Measurements from ENCODE around the gene GPSM1.

GPSM1 gene

GRCh38 chr9:136292026-136292538, 35.3 kb upstream of the GPSM1 start:
- no peak for DNase-seq

- no peak for DNase-seq
These were observed 34.5 kb upstream of the GPSM1 start for GRCh38 chr9:136292591-136293448.

DNA sequence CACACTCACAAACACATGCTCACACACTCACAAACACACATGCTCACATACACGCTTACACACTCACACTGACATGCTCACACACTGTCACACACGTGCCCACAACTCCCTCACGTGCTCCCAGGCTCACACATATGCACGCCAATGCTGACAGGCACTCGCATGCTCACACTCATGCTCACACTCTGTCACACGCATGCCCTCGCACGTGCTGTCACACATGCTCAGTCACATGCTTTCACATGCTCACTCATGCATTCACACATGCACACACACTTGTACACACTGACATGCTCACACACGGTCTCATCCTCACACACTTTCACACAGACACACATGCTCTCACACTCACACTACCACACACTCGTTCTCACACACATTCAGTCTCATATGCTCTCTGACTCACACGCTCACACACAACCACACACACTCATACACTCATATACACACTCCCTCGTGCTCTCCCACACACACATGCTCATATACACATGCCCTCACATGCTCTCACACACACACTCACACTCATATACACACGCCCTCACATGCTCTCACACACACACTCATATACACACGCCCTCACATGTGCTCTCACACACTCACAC, 33.8 kb upstream of the GPSM1 start:
- DNase-seq = no peak

DNA sequence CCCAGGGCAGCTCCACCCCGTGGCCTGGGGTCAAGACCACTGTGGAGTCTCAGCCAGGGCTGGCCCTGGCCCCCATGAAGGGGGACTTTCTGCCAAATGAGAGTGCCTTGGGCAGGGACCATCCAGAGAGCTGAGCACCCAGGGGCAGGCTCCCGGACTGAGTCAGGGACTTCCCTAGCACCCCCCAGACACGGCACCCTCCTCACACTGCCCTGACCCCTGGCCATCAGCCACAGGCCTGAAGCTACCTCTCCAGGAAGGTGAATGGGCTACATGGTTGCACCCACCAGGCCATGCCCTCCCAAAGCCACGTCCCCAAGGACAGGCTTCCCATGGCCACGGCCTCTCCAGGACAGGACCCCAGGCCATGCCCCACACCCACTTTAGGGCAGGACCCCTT, 32.9 kb upstream of the GPSM1 start:
- no peak for DNase-seq

DNA sequence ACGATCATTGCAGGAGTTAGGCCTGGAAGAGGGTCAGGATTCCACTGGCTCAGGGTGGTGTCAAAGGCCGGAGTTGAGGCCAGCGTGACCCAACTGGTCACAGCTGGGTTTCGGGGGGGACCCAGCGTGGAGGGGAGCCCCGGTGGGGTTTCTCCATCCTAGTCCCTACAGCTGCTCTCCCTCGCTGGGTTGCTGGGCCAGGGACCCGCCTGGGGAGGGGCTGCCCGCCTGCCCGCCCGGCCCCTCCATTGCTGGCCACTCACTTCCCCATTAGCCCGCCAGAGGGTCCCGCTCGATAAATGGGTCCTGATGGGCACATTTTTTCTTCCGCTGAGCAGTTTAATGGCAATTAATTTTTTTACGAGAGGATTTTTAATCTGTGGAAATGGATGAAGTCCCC, 32.3 kb upstream of the GPSM1 start:
- DNase-seq = no peak

DNA sequence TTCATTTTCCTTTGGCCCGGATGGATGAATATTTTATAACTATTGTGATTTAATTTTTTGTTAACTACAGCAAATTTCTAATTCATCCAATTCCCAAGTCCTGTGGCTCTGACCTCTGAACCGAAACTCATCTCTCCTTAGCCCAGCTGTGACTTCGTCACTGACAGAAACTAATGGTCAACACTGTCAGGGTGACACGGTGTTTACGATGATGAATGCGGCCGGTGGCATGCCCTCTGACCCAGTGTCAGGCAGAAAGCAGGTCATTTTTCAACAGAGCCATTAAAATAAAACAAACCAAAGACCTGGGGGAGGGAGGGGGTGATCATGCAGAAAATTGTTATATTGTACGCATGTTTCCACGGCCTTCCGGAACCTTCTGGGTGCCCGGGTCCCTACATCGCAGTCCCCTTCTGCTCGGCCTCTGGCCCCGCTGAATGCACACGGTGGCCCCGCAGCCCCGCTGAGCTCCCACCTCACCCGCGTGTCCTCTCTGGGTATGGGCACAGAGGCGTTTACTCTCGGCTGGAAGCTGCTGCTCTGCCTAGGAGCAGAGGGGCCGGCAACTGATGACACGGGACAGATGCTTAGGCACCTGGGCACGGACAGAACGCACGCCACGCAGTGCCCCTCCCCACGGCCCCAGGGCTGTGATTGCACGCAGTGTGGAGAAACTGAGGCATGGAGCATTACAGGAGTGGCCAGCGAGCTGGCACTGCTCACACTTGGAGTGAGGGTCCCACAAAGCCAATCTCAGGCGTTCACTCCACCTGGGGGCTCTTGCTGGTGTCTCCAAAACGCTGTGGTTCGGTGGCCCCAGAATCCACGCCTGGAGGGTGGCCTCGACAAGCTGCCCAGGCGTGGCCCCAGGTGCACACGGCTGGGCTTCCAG, 31.6 kb upstream of the GPSM1 start:
- DNase-seq = no peak

DNA sequence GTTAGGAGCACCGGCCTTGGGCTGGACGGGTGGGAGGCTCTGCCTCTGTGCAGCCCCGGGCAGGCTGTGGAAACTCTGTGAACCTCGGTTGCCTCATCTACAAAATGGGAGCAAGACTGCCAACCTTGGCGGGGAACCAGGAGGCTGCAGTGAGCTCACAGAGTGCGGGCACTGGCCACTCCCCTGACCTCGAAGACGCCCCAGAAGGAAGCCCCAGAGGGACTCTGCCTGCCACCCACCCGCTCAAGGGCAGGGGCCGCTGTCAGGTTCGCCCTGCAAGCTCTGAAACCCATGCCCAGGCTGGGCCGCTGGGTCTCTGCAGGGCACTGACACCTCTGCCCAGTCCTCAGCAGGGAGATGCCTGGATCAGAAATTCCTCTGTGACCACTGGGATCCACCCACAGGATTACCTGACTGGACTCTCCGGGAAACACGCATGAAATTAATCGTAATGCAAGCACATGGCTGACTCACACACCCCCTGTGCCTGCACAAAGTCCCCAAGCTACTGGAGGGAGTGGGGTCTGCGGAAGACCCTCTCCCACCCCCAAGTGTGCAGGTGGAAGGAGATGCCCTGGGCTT, 30.8 kb upstream of the GPSM1 start:
- DNase-seq = no peak

GRCh38 chr9:136297016-136297691, 30.2 kb upstream of the GPSM1 start:
- no peak for DNase-seq

- DNase-seq = no peak
These were observed 29.3 kb upstream of the GPSM1 start for GRCh38 chr9:136297766-136298735.

GRCh38 chr9:136299116-136299515, 28.2 kb upstream of the GPSM1 start:
- DNase-seq = no peak

DNA sequence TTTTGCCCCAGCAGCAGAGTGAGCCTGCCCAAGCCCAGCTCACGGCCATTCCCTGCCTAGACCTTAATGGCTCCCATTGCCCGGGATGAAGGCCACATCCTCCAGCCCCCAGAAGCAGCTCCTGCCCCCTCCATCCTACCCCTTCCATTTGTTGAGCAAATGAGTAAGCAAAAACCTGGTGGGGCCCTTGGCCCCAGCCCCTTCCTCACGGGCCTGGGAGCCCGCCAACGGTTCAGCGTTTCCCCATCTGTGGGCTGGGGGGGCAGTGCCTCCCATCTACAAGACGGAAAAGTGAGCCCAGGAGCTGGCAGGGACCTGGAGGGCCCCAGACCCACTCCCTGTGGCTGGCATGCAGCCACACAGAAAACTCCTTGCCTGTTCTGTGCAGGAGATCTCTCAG, 27.8 kb upstream of the GPSM1 start:
- DNase-seq = no peak

GRCh38 chr9:136300016-136300545, 27.3 kb upstream of the GPSM1 start:
- DNase-seq = no peak

DNA sequence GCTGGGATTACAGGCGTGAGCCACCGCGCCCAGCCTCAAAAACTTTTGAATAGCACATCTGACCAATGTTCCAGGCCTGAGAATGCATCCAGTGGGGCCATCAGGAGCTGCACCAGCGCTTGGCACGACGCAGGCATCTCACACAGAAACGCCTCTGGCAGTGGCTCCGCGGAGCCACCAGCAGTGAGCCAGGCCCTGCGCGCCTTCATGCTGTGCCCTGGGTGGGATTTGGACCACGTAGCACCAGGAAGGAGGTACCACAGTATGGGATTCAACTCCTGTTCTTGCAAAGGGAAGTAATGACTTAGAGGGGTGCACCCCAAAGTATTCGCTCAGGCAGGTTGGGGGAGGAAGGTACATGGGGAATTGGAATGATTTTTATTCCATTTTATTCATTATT, 26.5 kb upstream of the GPSM1 start:
- no peak for DNase-seq

GRCh38 chr9:136302527-136302926, 24.8 kb upstream of the GPSM1 start:
- DNase-seq = no peak

DNA sequence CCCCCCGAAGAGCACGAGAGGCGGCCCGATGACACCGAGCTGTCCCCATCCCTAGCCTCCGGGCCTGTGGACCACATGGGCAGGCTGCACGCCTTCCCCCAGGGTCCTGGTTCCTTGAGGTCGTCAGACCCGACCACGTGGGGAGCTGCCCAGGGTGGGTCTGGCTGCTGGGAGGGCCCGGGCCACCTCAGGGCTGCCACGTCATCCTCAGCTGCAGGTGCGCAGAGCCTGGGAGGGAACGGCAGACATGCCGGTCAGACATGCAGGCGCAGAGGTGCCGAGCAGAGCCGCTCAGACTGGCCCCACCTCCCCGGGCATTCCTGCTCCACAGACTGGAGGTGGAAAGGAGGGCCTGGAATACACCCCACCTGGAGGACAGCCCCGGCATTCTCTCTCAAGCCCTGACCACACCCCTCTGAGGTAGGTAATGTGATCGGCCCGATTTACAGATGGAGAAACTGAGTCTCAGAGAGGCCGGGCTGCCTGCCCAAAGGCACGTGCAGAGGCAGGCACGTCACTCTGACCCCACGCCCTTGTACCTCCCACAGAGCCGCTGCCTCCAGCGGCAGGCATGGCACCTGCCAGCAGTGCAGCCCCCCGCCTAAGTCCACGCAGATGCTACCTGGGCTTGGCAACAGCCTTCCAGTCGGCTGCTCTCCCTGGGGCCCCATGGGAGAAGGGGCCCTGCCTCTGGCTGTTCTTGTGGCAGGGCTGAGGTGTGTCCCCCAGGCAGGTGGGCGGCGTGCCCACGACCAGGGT, 24.1 kb upstream of the GPSM1 start:
- no peak for DNase-seq

DNA sequence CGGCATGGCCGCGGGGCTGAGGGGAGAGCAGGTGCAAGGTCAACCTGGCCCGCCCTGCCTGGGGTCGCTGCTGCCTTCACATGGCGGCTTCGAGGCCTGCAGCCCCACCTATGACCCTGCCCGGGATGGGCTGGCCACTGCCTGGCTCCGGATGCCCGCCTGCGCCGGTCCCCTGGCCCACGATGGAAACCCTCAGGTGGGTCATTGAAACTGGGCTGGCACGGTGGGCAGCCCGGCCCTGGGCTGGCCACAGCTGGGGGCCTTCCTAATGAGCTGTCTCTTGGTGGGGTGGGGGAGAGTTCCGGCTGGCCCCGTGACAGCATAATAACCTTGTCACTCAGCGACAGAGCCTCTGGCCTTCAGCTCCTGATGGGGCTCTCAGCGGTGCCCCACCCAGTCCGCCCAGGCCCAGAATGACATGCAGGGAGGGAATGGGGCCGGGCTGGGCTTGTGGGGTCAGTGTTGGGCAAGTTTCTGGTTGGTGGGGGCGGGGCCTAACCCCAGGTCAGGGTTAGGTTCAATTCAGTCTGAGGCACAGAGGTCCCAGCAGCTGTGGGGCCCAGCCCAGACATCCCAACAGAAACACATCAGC, 23.4 kb upstream of the GPSM1 start, which contains the start of gene CCDC187:
Gene CCDC187, minus strand, starts transcription at position 270 of the 592 bp plus-strand sequence. Its CDS starts 264 bp downstream, at position 6.
- DNase-seq = no peak

DNA sequence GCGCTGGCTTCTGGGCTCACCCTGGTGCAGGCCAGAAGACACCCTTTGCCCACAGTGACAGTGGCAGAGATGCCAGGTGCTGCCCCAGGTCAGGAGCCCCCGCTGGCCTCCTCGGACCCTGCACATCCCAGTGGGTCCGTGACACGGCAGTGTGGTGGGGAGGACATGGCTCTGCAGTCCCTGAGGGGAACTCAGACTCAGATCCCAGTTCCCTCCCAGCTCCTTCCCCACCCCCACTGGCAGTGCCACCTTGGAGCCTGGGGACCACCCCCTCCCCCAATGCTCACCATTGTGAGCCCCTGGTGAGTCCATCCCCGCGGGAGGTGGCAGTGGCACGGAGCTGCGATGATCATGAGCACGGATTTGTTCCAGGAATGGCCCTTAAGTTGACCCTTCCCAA, 22.9 kb upstream of the GPSM1 start:
- DNase-seq = no peak

DNA sequence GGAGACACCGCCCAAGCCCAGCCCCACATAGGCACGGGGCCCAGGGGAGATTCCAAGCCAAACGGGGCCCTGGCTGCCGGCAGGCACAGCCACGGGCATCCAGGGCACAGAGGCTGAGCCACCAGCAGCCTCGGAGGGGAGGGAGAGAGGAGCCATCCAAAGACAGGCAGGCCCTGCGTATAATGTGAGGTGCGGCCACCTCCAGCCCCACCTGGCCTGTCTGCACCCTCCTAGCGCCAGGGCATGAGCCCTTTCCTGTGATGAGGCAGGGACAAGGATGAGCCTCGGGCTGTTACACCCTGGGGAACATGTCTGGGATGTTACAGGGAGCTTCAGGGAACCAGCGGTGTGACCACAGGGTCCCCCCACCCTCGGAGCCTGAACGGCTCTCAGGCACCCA, 22.4 kb upstream of the GPSM1 start:
- no peak for DNase-seq

DNA sequence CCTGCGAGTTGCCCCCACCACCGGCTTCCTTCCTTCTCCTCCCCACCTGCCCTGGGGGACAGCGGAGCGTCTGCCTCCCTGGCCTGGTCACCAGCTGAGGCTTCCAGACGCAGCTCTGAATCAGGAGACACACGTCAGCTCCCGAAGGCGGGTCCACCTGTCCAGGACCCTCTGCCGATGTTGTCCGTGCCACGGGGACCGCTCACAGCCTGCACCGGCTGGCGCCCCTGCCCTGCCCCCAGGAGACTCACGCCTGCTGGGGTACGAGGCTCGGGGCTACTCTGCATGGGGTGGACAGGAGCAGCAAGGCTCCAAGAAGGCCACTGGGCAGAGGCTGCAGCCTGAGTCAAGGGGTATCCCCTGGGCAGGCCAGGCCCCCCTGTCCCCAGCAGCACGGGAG, 21.5 kb upstream of the GPSM1 start:
- no peak for DNase-seq
